B cell (primary cell): ENCODE data around the gene SEMA3A.

Source experiments
- CTCF ChIP-seq: fragments of 200-600 bp; IDR thresholded peaks from one replicate; pipeline ENCODE4 v1.8.0; 2022; ENCODE audit warnings: antibody characterized with exemption, mild to moderate bottlenecking
- EZH2 ChIP-seq: IDR thresholded peaks from 2 replicates; pipeline ENCODE4 v1.6.1; 2012; ENCODE audit warnings: borderline replicate concordance, low read depth, mild to moderate bottlenecking, moderate library complexity, low read length; ENCODE audit not compliant: insufficient read depth, poor library complexity, severe bottlenecking

- TF ChIP-seq CTCF (no peak), EZH2 (no peak)
These were observed 134.6 kb downstream of the SEMA3A start for GRCh38 chr7:84060000-84060399.
